Measurements from ENCODE around the gene PLEKHG5.

The PLEKHG5 gene

GRCh38 chr1:6491480-6491962 lies at the start of gene PLEKHG5:
Gene PLEKHG5 (minus strand): TSS chr1:6491667. CDS start chr1:6477571, 14,096 bp downstream.
- DNase-seq (ENCODE audit: low spot score) = no peak

- DNase-seq (ENCODE audit: low spot score) = no peak
Measured at GRCh38 chr1:6538956-6539355, 47.5 kb upstream of the PLEKHG5 start.

GRCh38 chr1:6536291-6536690 lies 44.8 kb upstream of the PLEKHG5 start:
- no peak for DNase-seq (ENCODE audit: low spot score)

- no peak for DNase-seq (ENCODE audit: low spot score)
Measured at GRCh38 chr1:6535214-6535613, 43.7 kb upstream of the PLEKHG5 start.

- no peak for DNase-seq (ENCODE audit: low spot score)
Measured at GRCh38 chr1:6534248-6534822, 42.9 kb upstream of the PLEKHG5 start.

GRCh38 chr1:6531996-6532395 lies 40.5 kb upstream of the PLEKHG5 start:
- DNase-seq (ENCODE audit: low spot score) = no peak

GRCh38 chr1:6530504-6531160 lies 39.2 kb upstream of the PLEKHG5 start:
- no peak for DNase-seq (ENCODE audit: low spot score)

- DNase-seq (ENCODE audit: low spot score) = no peak
Measured at GRCh38 chr1:6528492-6528891, 37.0 kb upstream of the PLEKHG5 start.

- DNase-seq (ENCODE audit: low spot score) = no peak
Measured at GRCh38 chr1:6526316-6526715, 34.8 kb upstream of the PLEKHG5 start.

GRCh38 chr1:6523566-6523965 lies 32.1 kb upstream of the PLEKHG5 start:
- DNase-seq (ENCODE audit: low spot score) = peak; percentile 9

GRCh38 chr1:6521536-6521935 lies 30.1 kb upstream of the PLEKHG5 start:
- no peak for DNase-seq (ENCODE audit: low spot score)

- DNase-seq (ENCODE audit: low spot score) = no peak
Measured at GRCh38 chr1:6519935-6520671, 28.6 kb upstream of the PLEKHG5 start.

- no peak for DNase-seq (ENCODE audit: low spot score)
Measured at GRCh38 chr1:6519491-6519934, 28.0 kb upstream of the PLEKHG5 start.

- no peak for DNase-seq (ENCODE audit: low spot score)
Measured at GRCh38 chr1:6517435-6517851, 26.0 kb upstream of the PLEKHG5 start.

- no peak for DNase-seq (ENCODE audit: low spot score)
Measured at GRCh38 chr1:6515771-6516170, 24.3 kb upstream of the PLEKHG5 start.

GRCh38 chr1:6513320-6513801 lies 21.9 kb upstream of the PLEKHG5 start:
- DNase-seq (ENCODE audit: low spot score) = no peak

GRCh38 chr1:6512908-6513280 lies 21.4 kb upstream of the PLEKHG5 start:
- no peak for DNase-seq (ENCODE audit: low spot score)

GRCh38 chr1:6512245-6512907 lies 20.9 kb upstream of the PLEKHG5 start:
- no peak for DNase-seq (ENCODE audit: low spot score)

GRCh38 chr1:6511561-6512244 lies 20.2 kb upstream of the PLEKHG5 start:
- DNase-seq (ENCODE audit: low spot score) = no peak

- no peak for DNase-seq (ENCODE audit: low spot score)
Measured at GRCh38 chr1:6511056-6511455, 19.6 kb upstream of the PLEKHG5 start.

- no peak for DNase-seq (ENCODE audit: low spot score)
Measured at GRCh38 chr1:6510493-6510892, 19.0 kb upstream of the PLEKHG5 start.

- no peak for DNase-seq (ENCODE audit: low spot score)
Measured at GRCh38 chr1:6509919-6510291, 18.4 kb upstream of the PLEKHG5 start.
